K562 (cell line): Measurements from ENCODE around the gene MAGI1.

Experiments used
- CCAR2 ChIP-seq: fragments of 200-400 bp; formaldehyde crosslinking; IDR thresholded peaks from 2 replicates; pipeline ENCODE4 v1.6.1; 2017; ENCODE audit warnings: mild to moderate bottlenecking, low read depth, low read length
- PHB ChIP-seq: fragments of 250-450 bp; sonication (Bioruptor Pico); IDR thresholded peaks from 2 replicates; pipeline ENCODE4 v1.5.0; 2021
- POLR2A ChIP-seq: fragments of 450-650 bp; conservative IDR thresholded peaks from 2 replicates; pipeline ENCODE4 v1.6.1; 2016
- TF ChIP-seq, protein P1 (sequence below): sonication (generic); formaldehyde crosslinking; IDR thresholded peaks from 2 replicates; pipeline ENCODE4 v1.8.1; 2022; ENCODE audit warnings: missing genetic modification reagents

DNA sequence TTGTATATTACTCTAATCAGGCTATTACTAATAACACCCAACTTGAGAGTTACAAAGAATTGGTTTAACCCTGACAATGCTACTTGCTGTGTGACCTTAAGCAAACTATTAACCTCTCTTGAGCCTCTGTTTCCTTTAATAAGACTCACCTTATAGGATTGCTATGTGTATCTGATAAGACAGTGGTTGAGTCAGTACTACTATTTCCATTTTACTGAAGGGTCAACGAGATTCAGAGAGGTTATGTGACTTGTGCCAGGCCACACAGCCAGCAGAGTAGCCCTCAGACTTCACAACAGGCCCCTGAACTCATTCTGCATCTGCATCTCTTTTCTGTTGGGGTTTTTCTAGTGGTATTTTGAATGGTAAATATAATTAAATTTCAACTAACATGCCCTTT is 420.1 kb downstream of the MAGI1 start:
- TF ChIP-seq, protein P1, sequence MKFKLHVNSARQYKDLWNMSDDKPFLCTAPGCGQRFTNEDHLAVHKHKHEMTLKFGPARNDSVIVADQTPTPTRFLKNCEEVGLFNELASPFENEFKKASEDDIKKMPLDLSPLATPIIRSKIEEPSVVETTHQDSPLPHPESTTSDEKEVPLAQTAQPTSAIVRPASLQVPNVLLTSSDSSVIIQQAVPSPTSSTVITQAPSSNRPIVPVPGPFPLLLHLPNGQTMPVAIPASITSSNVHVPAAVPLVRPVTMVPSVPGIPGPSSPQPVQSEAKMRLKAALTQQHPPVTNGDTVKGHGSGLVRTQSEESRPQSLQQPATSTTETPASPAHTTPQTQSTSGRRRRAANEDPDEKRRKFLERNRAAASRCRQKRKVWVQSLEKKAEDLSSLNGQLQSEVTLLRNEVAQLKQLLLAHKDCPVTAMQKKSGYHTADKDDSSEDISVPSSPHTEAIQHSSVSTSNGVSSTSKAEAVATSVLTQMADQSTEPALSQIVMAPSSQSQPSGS (CRISPR knock-in tag) = no peak
- TF ChIP-seq CCAR2 (no peak), PHB (no peak), POLR2A (no peak)
